Measurements from ENCODE around the gene CAMKK2. TPM values are rescaled to one million over a fixed set of nuclear protein-coding genes. Genes with fewer than 3 reads are reported as not detected.
A peak's percentile ranks its signal among the peaks of the same experiment; 100 is the strongest.

The CAMKK2 gene
- total and polyA plus RNA-seq, 2 of the 13 experiments (the other 11 are each of a cell fraction or from before 2014, with no cell fraction given), result 18.8 to 20.0 TPM

- no peak overlapping the region for H3K9ac ChIP-seq (ENCODE audit: insufficient read depth, low read depth, low read length)
- intact Hi-C loops (cut with micrococcal nuclease; ENCODE audit: unreplicated experiment), result loop anchor here (10.0 kb wide), 1 partner anchor 103 kb away; no protein-coding TSS in a partner anchor
- DNase-seq (ENCODE audit: low spot score), result peak; percentile 65
- H2AFZ ChIP-seq (ENCODE audit: low read length), result no peak overlapping the region
- H3K27me3 ChIP-seq (ENCODE audit: control insufficient read depth in 1 of 2, insufficient read depth in 2 of 2, low read length in 2 of 2), result no peaks in the 10 kb centered on the region
- ChIA-PET POLR2A (interaction anchor here (0.5 to 1.3 kb wide), 4 partner anchors 18 to 397 kb away, joined by 3 to 4 read pairs (median 4); no protein-coding TSS in a partner anchor), CTCF (ENCODE audit: low intra/inter-chr PET ratio, low total read pairs) (no interaction called here)
- peaks cover 40% of the 10 kb centered on the region for H3K4me1 ChIP-seq (ENCODE audit: insufficient read depth, low read length)
- 6% methylated on average over 5 of the region's 5 CpGs for WGBS (ENCODE audit: low lambda C conversion rate)
- peak overlapping the region in 1 of 3 experiments; percentile 10; a peak in 1 of 6 replicates for H3K4me3 ChIP-seq (replicated peaks in 1 of 3; ENCODE audit: insufficient read depth in 1 of 3, low read depth in 2 of 3, low read length in 3 of 3)
- no peaks in the 10 kb centered on the region for H4K20me1 ChIP-seq (ENCODE audit: insufficient read depth, low read length)
- no peaks in the 10 kb centered on the region for H3K9me3 ChIP-seq (ENCODE audit: low read length)
- ATAC-seq, result peak; percentile 95
- H3K79me2 ChIP-seq (ENCODE audit: insufficient read depth, low read length), result no peaks in the 10 kb centered on the region
- peak; percentile 97 for FAIRE-seq
- H3K4me2 ChIP-seq (ENCODE audit: low read depth, low read length), result peak overlapping the region; percentile 54
- peaks cover 0 to 3% of the 10 kb centered on the region in 2 experiments; a peak in 1 of 5 replicates for H3K36me3 ChIP-seq (replicated peaks in 1 of 2; ENCODE audit: control insufficient read depth in 1 of 2, insufficient read depth in 2 of 2, low read length in 2 of 2)
- no TSS peak for BruUV-seq (replicated peaks)
- H3K27ac ChIP-seq (ENCODE audit: extremely low read length, insufficient read depth, low read length), result peak overlapping the region; percentile 18
- in situ Hi-C loops (cut with HindIII; ENCODE audit: extremely low pct_ligation_motif_present, low pct_unique_long_range_greater_than_20kb), result no loop called here
- TF ChIP-seq CTCF (CRISPR knock-in tag; IDR thresholded peaks at IDR 0.05) (peak; percentile 37), ZNF160 (CRISPR knock-in tag; IDR thresholded peaks at IDR 0.05) (no peak), ZNF724P (CRISPR knock-in tag; IDR thresholded peaks at IDR 0.05; ENCODE audit: borderline replicate concordance) (no peak), TERF1 (CRISPR knock-in tag; IDR thresholded peaks at IDR 0.05) (no peak), NRL (CRISPR knock-in tag; IDR thresholded peaks at IDR 0.05; ENCODE audit: borderline replicate concordance) (no peak; the same call in 1 of the 2 replicates), GATAD2A (CRISPR knock-in tag; IDR thresholded peaks at IDR 0.05) (peak; percentile 28; the same call in 1 of the 2 replicates), PAXIP1 (CRISPR knock-in tag; conservative IDR thresholded peaks at IDR 0.05) (0 out of 2 replicates have a peak, but pooled peaks have one; percentile 11), ZNF83 (CRISPR knock-in tag; IDR thresholded peaks at IDR 0.05; ENCODE audit: borderline replicate concordance) (no peak), ZNF343 (CRISPR knock-in tag; IDR thresholded peaks at IDR 0.05) (no peak), ATF1 (CRISPR knock-in tag; IDR thresholded peaks at IDR 0.05) (no peak), FOXP4 (CRISPR knock-in tag; IDR thresholded peaks at IDR 0.05) (peak; percentile 38; the same call in 1 of the 2 replicates), SAP130 (CRISPR knock-in tag; IDR thresholded peaks at IDR 0.05; ENCODE audit: low read depth) (0 out of 2 replicates have a peak, but pooled peaks have one; percentile 29), SRY (CRISPR knock-in tag; IDR thresholded peaks at IDR 0.05) (no peak), FOXO1 (CRISPR knock-in tag; IDR thresholded peaks at IDR 0.05) (no peak), ZNF768 (CRISPR knock-in tag; IDR thresholded peaks at IDR 0.05) (peak; percentile 20; the same call in 1 of the 2 replicates)
Observed at GRCh38 chr12:121217761-121218160, 78.7 kb downstream of the CAMKK2 start.
